Measurements from ENCODE around the gene C6orf89.

The C6orf89 gene

GRCh38 chr6:36961441-36962435, 76.0 kb downstream of the C6orf89 start:
- TF ChIP-seq CTCF (IDR thresholded peaks at IDR 0.05): no peak

GRCh38 chr6:36962874-36963273, 77.1 kb downstream of the C6orf89 start:
- TF ChIP-seq CTCF (IDR thresholded peaks at IDR 0.05): no peak

GRCh38 chr6:36963451-36964290, 77.9 kb downstream of the C6orf89 start:
- no peak for TF ChIP-seq CTCF (IDR thresholded peaks at IDR 0.05)

GRCh38 chr6:36964349-36964748, 78.6 kb downstream of the C6orf89 start:
- no peak for TF ChIP-seq CTCF (IDR thresholded peaks at IDR 0.05)

GRCh38 chr6:36964908-36965307, 79.2 kb downstream of the C6orf89 start:
- no peak for TF ChIP-seq CTCF (IDR thresholded peaks at IDR 0.05)

GRCh38 chr6:36967301-36967700, 81.5 kb downstream of the C6orf89 start:
- TF ChIP-seq CTCF (IDR thresholded peaks at IDR 0.05): no peak

- TF ChIP-seq CTCF (IDR thresholded peaks at IDR 0.05): no peak
Measured at GRCh38 chr6:36967757-36968156, 82.0 kb downstream of the C6orf89 start.

All from LNCAP (cell line).